WI38 (cell line): ENCODE data around the gene TLCD3B.

Experiments
- H3K4me3 ChIP-seq: 2 replicates; pipeline ENCODE4 v1.5.1; 2011; ENCODE audit warnings: low read depth, mild to moderate bottlenecking, control low read depth, low read length
- TF ChIP-seq, protein P1 (sequence below): IDR thresholded peaks from 2 replicates; pipeline ENCODE4 v1.5.1; 2012; ENCODE audit warnings: low read depth, mild to moderate bottlenecking, control low read depth, low read length

TLCD3B gene

DNA sequence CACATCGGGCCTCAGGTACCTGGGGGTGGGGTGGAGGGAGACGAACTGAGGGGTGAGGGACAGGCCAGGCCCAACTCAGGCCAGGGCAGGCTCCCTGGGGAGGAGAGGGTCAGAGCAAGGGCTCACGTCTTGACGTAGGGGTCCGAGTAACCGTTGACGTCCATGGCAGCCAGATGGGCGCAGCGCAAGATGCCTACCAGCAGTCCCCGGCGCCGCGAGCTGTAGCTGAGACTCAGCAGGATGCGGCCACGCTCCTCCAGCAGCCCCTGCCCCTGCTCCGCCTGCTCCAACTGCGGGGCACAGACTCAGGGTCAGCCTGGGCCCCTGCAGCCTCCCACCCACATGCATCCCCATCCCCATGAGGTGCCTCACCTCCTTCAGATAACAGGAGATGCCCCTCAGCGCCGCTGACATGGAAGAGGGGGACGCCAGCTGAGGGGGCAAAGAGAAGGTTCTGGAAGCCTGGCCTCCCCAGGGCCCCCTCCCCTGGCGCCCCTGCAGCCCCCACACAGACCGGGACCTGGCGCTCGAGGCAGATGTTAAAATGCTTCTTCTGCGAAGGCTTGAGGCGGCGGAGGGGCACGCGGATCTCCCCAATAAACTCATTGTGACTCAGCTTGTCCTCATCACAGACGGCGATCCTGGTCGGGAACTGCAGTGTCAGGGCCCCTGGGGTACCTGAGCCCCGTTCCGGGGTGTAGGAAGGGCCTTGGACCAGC is 24.3 kb downstream of the TLCD3B start:
- TF ChIP-seq, protein P1, sequence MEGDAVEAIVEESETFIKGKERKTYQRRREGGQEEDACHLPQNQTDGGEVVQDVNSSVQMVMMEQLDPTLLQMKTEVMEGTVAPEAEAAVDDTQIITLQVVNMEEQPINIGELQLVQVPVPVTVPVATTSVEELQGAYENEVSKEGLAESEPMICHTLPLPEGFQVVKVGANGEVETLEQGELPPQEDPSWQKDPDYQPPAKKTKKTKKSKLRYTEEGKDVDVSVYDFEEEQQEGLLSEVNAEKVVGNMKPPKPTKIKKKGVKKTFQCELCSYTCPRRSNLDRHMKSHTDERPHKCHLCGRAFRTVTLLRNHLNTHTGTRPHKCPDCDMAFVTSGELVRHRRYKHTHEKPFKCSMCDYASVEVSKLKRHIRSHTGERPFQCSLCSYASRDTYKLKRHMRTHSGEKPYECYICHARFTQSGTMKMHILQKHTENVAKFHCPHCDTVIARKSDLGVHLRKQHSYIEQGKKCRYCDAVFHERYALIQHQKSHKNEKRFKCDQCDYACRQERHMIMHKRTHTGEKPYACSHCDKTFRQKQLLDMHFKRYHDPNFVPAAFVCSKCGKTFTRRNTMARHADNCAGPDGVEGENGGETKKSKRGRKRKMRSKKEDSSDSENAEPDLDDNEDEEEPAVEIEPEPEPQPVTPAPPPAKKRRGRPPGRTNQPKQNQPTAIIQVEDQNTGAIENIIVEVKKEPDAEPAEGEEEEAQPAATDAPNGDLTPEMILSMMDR: no peak
- no peak overlapping the region for H3K4me3 ChIP-seq

DNA sequence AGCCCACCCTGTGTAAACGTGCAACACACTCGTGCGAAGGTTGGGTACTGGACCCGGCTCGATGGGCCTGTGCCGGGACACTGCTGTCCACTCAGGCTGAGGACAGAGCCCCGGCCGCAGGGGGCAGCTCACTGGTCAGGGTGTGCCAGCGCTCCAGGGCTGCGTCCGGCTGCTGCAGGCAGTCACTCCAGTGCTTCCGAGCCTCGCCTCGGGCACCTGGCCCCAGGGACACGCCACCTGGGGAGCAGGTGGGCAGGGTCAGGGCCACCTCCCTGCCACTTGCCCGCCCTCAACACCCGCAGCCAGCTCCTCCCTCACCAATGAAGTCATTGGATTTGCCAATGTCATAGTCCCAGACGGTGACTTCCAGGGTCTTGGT is 25.0 kb downstream of the TLCD3B start:
- no peak overlapping the region for H3K4me3 ChIP-seq
- TF ChIP-seq, protein P1: no peak

DNA sequence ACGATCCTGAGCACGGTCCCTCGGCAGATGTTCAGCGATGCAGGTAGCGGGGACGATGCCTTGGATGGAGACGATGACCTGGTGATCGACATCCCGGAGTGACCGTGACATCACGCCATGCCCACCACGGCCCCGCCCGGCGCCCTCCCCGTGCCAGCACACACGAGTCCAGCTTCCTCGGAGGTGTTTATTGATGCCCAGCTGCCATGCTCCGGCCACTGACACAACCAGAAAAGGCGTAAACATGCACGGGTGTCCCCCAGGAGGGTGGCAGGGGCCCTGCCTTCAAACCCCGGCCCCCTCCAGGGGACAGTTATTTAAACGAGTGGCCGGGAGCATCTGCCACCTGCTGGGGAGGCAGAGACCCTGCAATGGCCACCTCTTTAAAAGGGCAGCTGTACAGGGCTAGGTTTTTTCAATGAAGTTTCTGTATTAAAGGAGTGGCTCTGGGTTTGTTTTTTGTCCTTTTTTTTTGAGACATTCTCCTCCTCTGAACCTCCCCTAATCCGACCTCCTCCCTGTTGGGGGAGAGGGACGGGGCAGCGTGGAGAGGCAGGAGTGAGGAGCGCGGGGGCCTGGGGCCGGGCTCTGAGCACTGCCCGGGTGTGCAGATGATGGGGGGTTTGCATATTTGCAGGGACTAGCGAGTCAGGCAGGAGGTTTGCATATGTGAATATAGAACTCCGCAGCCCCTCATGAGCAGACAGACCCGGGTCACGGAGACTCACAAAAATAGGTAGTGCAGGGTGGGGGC is 25.6 kb downstream of the TLCD3B start:
- TF ChIP-seq, protein P1: peak; percentile 78
- H3K4me3 ChIP-seq: no peak overlapping the region

DNA sequence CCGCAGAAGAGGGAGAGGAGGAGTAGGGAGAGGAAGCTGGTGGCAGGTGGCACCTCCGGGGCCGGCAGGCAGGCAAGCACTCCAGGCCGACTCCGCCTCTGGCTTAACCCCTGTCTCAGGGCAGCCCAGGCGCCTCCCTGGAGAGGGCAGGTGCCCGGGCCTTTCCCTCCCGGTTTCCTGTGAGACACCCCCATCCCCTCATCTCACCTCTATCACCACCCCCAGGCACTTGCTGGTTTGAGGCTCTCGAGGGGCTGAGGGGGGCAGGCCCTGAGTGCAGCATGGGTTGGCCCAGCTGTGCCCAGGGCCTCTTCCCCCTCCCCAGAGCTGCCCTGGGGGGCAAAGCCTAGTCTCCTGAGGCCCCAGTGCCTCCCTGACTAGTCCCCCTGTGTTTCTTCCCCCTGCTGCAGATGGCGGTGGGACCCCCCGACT is 26.2 kb downstream of the TLCD3B start:
- H3K4me3 ChIP-seq: no peak overlapping the region
- TF ChIP-seq, protein P1: no peak

DNA sequence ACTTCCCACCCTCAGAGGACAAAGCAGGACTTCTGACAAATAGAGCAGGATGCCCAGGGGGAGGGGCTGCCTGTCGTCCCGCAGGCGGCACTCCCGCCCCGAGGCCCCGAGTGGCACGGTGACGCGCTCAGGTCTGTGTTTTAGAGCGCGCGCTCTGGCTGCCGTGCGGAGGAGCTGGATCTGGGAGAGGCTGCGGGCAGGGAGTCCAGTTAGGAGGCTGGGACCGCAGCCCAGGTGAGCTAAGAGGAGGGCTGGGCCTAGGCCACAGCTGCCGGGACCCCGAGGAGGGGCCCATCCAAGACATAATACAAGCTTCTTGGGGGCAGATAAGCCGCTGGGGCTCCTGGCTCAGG is 26.7 kb downstream of the TLCD3B start:
- H3K4me3 ChIP-seq: no peak overlapping the region
- TF ChIP-seq, protein P1: no peak

DNA sequence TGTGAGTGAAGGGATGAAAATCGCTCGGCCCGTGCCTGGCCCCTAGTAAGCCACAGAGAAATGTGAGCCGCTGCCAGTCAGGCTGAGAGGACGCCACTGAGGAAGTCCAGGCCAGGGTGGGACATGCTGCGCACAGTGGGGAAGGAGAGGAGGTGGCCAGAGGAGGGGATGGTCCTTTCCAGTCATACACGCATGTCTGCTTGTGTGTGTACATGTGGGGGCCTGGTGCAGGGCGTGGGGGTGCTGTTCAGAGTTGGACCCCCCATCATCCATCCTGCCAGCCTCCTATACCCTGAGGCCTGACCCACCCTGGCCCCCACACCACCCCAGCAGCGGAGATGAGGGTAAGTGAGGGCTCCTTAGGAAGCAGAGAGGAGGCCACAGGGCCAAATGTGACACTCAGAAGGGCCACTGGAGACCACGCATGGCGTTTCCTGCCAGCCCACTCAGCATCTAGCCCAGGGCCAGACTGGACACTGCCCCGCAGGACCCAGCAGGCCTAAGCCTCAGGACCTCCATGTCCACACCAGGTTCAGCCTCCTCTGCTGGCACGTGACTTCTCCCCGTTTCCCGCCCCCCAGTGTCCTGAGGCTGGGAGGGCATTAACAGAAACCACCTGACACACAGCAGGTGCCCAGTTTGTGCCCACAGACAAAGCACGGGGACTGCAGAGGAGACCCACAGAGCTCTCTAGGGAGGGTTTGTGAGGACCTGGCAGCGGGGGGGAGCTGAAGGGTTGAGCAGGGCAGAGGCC is 27.2 kb downstream of the TLCD3B start:
- H3K4me3 ChIP-seq: no peak overlapping the region
- TF ChIP-seq, protein P1: no peak
